Gastrocnemius medialis (tissue), 4 donors: ENCODE measurements around the gene PLEKHM1. TPM values are rescaled to one million over a fixed set of nuclear protein-coding genes. Genes with fewer than 3 reads are reported as not detected.

ENCODE experiments used
- ATAC-seq, 2 donors: fragments of 150-250 bp; one replicate each; pipeline ENCODE4 v1.9.1; 2016
- DNase-seq, 2 donors: peaks; one replicate each; pipeline ENCODE4 v3.0.0-alpha.2; 2019
- H3K27ac ChIP-seq, 4 donors: fragments of 200-600 bp; sonication (generic); 1 replicate in 1 of 4; 2 replicates in 3 of 4; pipeline ENCODE4 v1.5.1; 2016 to 2018; ENCODE audit warnings: mild to moderate bottlenecking in 2 of 4, moderate library complexity in 1 of 4
- H3K27me3 ChIP-seq, 3 donors: fragments of 200-600 bp; sonication (generic) in 2 of 3; 1 replicate in 1 of 3; 2 replicates in 2 of 3; pipeline versions ENCODE4 v1.5.1 to v1.6.0; 2016 to 2019; ENCODE audit warnings: mild to moderate bottlenecking in 1 of 3, moderate library complexity in 1 of 3
- H3K36me3 ChIP-seq, 2 donors: fragments of 200-600 bp; sonication (generic) in 1 of 2; one replicate each; pipeline ENCODE4 v1.5.1; 2017 to 2018
- H3K4me1 ChIP-seq, 2 donors: fragments of 200-600 bp; sonication (generic) in 1 of 2; one replicate each; pipeline ENCODE4 v1.5.1; 2016 to 2017; ENCODE audit warnings: mild to moderate bottlenecking in 2 of 2
- H3K4me3 ChIP-seq, 4 donors: fragments of 200-600 bp; sonication (generic) in 3 of 4; 1 replicate in 1 of 4; 2 replicates in 3 of 4; pipeline ENCODE4 v1.5.1; 2016 to 2019; ENCODE audit warnings: mild to moderate bottlenecking in 2 of 4
- H3K9me3 ChIP-seq, 3 donors: fragments of 200-600 bp; sonication (generic) in 2 of 3; 1 replicate in 1 of 3; 2 replicates in 2 of 3; pipeline ENCODE4 v1.5.1; 2016 to 2019
- POLR2A ChIP-seq, 2 donors: fragments of 450-650 bp; IDR thresholded peaks; one replicate each; pipeline ENCODE4 v1.6.1; 2017; ENCODE audit warnings: antibody characterized with exemption in 2 of 2, mild to moderate bottlenecking in 2 of 2, moderate library complexity in 2 of 2
- in situ Hi-C, 4 donors: fragments of 200-750 bp; cut with MboI; loops; one replicate each; pipeline versions ENCODE4 v1.15.0 to v1.8.0; 2017; ENCODE audit warnings: low sequenced_read_pairs in 4 of 4
- intact Hi-C: fragments of 100-400 bp; cut with DNase I; formaldehyde crosslinking; loops from one replicate; pipeline ENCODE4 v1.15.1; 2023; ENCODE audit warnings: low total_unique reads
- total RNA-seq, 4 donors: library from RNA; depleted of rRNA; stranded (reverse); fragments of >200 nt; gene quantifications; one replicate each; pipeline versions ENCODE4 v1.1.0 to v1.2.3, GENCODE V29; 2016
- TF ChIP-seq, protein P1 (sequence below), 5 experiments: fragments of 450-650 bp in 3 of 5; fragments of 200-600 bp in 2 of 5; sonication (generic) in 2 of 5; IDR thresholded peaks in 4 of 5; conservative IDR thresholded peaks in 1 of 5; 1 replicate in 4 of 5; 2 replicates in 1 of 5; pipeline ENCODE4 v1.5.1; 2016 to 2019; ENCODE audit warnings: antibody characterized with exemption in 5 of 5, mild to moderate bottlenecking in 3 of 5, moderate library complexity in 3 of 5

PLEKHM1 gene
- total RNA-seq, 4 donors from 2014 or later, result 27.5 to 86.8 (median 31.3) TPM

GRCh38 chr17:45424769-45425124, 65.8 kb downstream of the PLEKHM1 start:
- peaks cover 6 to 11% of the 10 kb centered on the region in 2 donors for H3K4me1 ChIP-seq
- intact Hi-C loops (no loop called here), in situ Hi-C loops (loop anchor here in 1 of 4 donors (25.0 kb wide), 1 partner anchor 163 kb away; no protein-coding TSS in a partner anchor)
- no peak overlapping the region for H3K27ac ChIP-seq
- H3K4me3 ChIP-seq, result no peak overlapping the region
- H3K27me3 ChIP-seq, result peaks cover 10 to 15% (median 13%) of the 10 kb centered on the region in 3 donors
- TF ChIP-seq, protein P1, sequence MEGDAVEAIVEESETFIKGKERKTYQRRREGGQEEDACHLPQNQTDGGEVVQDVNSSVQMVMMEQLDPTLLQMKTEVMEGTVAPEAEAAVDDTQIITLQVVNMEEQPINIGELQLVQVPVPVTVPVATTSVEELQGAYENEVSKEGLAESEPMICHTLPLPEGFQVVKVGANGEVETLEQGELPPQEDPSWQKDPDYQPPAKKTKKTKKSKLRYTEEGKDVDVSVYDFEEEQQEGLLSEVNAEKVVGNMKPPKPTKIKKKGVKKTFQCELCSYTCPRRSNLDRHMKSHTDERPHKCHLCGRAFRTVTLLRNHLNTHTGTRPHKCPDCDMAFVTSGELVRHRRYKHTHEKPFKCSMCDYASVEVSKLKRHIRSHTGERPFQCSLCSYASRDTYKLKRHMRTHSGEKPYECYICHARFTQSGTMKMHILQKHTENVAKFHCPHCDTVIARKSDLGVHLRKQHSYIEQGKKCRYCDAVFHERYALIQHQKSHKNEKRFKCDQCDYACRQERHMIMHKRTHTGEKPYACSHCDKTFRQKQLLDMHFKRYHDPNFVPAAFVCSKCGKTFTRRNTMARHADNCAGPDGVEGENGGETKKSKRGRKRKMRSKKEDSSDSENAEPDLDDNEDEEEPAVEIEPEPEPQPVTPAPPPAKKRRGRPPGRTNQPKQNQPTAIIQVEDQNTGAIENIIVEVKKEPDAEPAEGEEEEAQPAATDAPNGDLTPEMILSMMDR (IDR thresholded peaks at IDR 0.05 in 4 of 5, conservative IDR thresholded peaks at IDR 0.05 in 1 of 5), result no peak
- no peak for TF ChIP-seq POLR2A (IDR thresholded peaks at IDR 0.05)
- ATAC-seq (no peak), DNase-seq (no peak)
- no peaks in the 10 kb centered on the region for H3K9me3 ChIP-seq
- no peaks in the 10 kb centered on the region for H3K36me3 ChIP-seq

GRCh38 chr17:45423975-45424335, 66.6 kb downstream of the PLEKHM1 start:
- Histone ChIP-seq H3K36me3 (no peaks in the 10 kb centered on the region), H3K27me3 (peaks cover 6 to 9% (median 8%) of the 10 kb centered on the region in 3 donors), H3K4me1 (peaks cover 6 to 7% of the 10 kb centered on the region in 2 donors), H3K9me3 (no peaks in the 10 kb centered on the region), H3K4me3 (no peak overlapping the region), H3K27ac (no peak overlapping the region)
- no peak for DNase-seq
- in situ Hi-C loops (loop anchor here in 1 of 4 donors (25.0 kb wide), 1 partner anchor 163 kb away; no protein-coding TSS in a partner anchor), intact Hi-C loops (no loop called here)
- TF ChIP-seq POLR2A (IDR thresholded peaks at IDR 0.05), result no peak
- TF ChIP-seq, protein P1 (IDR thresholded peaks at IDR 0.05 in 4 of 5, conservative IDR thresholded peaks at IDR 0.05 in 1 of 5), result no peak
- ATAC-seq, result no peak

DNA sequence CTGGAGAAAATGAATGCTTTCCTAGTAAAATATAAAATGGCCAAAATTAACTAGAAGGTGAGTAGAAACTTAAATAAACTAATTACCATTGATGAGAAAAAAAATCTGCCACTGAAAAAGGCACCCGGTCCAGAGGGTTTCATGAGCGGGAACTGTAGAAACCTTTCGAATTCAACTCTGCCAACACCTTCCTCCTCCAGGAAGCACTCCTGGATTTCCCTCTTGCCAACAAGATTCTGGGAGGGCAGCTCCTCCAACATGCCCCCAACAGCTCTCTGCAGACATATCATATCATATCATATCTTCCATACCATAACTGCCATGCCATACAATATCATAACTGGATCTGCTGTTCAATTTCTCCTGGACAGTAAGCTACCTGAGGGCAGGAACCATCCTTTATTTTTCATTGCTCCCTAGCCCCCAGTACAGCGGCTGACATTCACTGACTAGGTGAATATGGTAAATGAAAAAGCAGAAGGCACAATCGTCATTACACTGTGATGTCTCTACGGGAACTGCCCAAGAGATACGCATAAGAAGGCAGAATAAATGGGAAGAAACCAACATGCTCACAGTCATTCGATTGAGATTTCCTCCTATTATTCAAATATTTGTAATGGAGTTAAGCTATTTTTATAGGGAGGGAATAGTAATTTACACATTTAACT, 67.1 kb downstream of the PLEKHM1 start:
- no peaks in the 10 kb centered on the region for H3K9me3 ChIP-seq
- no peaks in the 10 kb centered on the region for H3K36me3 ChIP-seq
- DNase-seq (no peak), ATAC-seq (no peak)
- intact Hi-C loops (no loop called here), in situ Hi-C loops (loop anchor here in 1 of 4 donors (25.0 kb wide), 1 partner anchor 164 kb away; no protein-coding TSS in a partner anchor)
- no peak overlapping the region for H3K27ac ChIP-seq
- H3K4me1 ChIP-seq, result peaks cover 4 to 5% of the 10 kb centered on the region in 2 donors
- peaks cover under 1 to 4% (median 3%) of the 10 kb centered on the region in 3 donors for H3K27me3 ChIP-seq
- no peak for TF ChIP-seq POLR2A (IDR thresholded peaks at IDR 0.05)
- TF ChIP-seq, protein P1 (IDR thresholded peaks at IDR 0.05 in 4 of 5, conservative IDR thresholded peaks at IDR 0.05 in 1 of 5), result no peak
- no peak overlapping the region for H3K4me3 ChIP-seq

- H3K4me3 ChIP-seq, result no peak overlapping the region
- H3K36me3 ChIP-seq, result no peaks in the 10 kb centered on the region
- ATAC-seq (no peak), DNase-seq (no peak)
- no peaks in the 10 kb centered on the region for H3K9me3 ChIP-seq
- in situ Hi-C loops, result loop anchor here in 1 of 4 donors (25.0 kb wide), 1 partner anchor 172 kb away; no protein-coding TSS in a partner anchor
- H3K27ac ChIP-seq, result no peak overlapping the region
- no peaks in the 10 kb centered on the region for H3K27me3 ChIP-seq
- no peak for TF ChIP-seq POLR2A (IDR thresholded peaks at IDR 0.05)
- TF ChIP-seq, protein P1 (IDR thresholded peaks at IDR 0.05 in 4 of 5, conservative IDR thresholded peaks at IDR 0.05 in 1 of 5), result no peak
- H3K4me1 ChIP-seq, result peaks cover 9 to 16% of the 10 kb centered on the region in 2 donors
- intact Hi-C loops, result no loop called here
These were observed 75.3 kb downstream of the PLEKHM1 start for GRCh38 chr17:45414990-45415881.
